Gastroesophageal sphincter (tissue), 3 donors: ENCODE measurements around the gene CXCR3.

Experiments used
- EP300 ChIP-seq: sonication (generic); formaldehyde crosslinking; IDR thresholded peaks from one replicate; pipeline ENCODE4 v1.6.1; 2017; ENCODE audit warnings: antibody characterized with exemption, mild to moderate bottlenecking
- POLR2A ChIP-seq, 2 donors: fragments of 450-650 bp; IDR thresholded peaks; one replicate each; pipeline ENCODE4 v1.6.1; 2017; ENCODE audit warnings: antibody characterized with exemption in 2 of 2, mild to moderate bottlenecking in 2 of 2, moderate library complexity in 1 of 2
- POLR2AphosphoS5 ChIP-seq: sonication (generic); formaldehyde crosslinking; IDR thresholded peaks from one replicate; pipeline ENCODE4 v1.6.1; 2017; ENCODE audit warnings: antibody characterized with exemption
- TF ChIP-seq, protein P1 (sequence below), 4 experiments: fragments of 200-600 bp in 2 of 4; fragments of 450-650 bp in 2 of 4; sonication (generic) in 1 of 4; IDR thresholded peaks; one replicate each; pipeline ENCODE4 v1.5.1; 2017 to 2019; ENCODE audit warnings: antibody characterized with exemption in 4 of 4, mild to moderate bottlenecking in 2 of 4, moderate library complexity in 2 of 4

DNA sequence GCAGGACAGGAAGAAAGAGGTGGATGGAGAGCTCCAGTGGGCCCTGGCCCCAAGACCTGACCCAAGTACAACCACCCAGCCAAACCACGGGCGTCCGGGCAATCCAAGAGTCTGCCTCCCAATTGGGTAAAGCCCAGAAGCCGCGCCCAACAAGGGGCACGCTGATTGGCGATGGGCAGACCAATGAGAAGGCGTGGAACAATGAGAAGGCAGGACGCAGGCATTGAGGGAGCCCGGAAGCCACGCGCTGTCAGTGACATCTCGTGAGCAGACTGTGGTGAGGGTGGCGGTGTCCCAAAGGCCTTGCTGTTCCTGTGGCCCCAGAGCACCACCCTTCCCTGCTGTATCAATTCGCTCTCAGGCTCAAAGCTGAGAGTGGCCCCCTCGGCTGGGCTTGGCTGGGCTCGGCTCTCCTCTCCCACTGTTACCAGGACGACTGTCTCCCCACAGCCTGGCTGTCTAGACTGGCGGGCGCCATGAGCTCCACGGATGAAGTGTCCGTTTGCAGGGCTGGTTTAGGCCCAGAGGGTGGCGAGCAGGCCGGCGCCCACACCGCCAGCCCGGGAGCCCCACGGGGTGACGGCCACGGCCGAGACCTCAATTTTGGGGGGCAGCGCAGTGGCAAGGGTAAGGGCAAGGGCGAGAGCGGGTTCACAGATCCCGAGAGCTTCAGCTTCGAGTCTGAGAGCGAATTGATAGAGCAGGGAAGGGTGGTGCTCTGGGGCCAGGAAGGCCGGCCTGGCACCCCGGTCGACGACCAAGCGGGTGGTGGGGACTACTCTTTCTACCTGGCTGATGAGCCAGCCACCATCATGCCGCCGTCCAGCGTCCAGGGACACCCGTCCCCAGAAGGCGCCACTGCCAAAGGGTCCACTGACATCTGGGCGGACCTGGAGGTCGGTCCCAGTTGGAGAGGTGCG, 49.3 kb upstream of the CXCR3 start, which contains the start of gene LOC101059915:
- TF ChIP-seq, protein P1, sequence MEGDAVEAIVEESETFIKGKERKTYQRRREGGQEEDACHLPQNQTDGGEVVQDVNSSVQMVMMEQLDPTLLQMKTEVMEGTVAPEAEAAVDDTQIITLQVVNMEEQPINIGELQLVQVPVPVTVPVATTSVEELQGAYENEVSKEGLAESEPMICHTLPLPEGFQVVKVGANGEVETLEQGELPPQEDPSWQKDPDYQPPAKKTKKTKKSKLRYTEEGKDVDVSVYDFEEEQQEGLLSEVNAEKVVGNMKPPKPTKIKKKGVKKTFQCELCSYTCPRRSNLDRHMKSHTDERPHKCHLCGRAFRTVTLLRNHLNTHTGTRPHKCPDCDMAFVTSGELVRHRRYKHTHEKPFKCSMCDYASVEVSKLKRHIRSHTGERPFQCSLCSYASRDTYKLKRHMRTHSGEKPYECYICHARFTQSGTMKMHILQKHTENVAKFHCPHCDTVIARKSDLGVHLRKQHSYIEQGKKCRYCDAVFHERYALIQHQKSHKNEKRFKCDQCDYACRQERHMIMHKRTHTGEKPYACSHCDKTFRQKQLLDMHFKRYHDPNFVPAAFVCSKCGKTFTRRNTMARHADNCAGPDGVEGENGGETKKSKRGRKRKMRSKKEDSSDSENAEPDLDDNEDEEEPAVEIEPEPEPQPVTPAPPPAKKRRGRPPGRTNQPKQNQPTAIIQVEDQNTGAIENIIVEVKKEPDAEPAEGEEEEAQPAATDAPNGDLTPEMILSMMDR (IDR thresholded peaks at IDR 0.05): no peak
- TF ChIP-seq POLR2A (IDR thresholded peaks at IDR 0.05) (no peak), POLR2AphosphoS5 (no peak), EP300 (no peak)
